CD4-positive, alpha-beta T cell treated with Interleukin-17A for 4 hours (primary cell): Measurements from ENCODE around the gene DENND4C.

Experiments used
- DNase-seq: peaks from one replicate; pipeline ENCODE4 v3.0.0-alpha.2; 2020; ENCODE audit warnings: mixed read lengths

DENND4C gene

DNA sequence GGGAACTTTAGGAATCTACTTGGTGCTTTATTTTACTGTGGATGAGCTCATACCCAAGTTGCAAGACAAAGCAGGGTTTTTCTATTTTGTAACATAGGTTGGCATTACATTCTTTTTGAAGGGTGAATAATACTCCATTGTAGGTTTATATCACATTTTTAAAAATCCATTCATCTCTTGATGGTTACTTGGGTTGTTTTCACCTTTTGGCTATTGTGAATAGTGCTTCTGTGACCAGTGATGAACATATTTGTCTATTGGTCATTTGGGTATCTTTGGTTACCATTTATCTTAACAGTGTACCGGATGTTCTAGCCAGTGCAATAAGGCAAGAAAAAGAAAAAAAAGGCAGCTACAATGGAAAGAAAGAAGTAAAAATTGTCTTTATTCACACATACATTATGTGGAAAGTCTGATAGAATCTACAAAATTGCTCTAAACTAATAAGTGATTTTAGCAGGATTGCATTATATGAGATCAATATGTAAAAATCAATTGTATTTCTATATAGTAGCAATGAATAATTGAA lies 40.0 kb downstream of the DENND4C start:
- DNase-seq, result no peak

DNA sequence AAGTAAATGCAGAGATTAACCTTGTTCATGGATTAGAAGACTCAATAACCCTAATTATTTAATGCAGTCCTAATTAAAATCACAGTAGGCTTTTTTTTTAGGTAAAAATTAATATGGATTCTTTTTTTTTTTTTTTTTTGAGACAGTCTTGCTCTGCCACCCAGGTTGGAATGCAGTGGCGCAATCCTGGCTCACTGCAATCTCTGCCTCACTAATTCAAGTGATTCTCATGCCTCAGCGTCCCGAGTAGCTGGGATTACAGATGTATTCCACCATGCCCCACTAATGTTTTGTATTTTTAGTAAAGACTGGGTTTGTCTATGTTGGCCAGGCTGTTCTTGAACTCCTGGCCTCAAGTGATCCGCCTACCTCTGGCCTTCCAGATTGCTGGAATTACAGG lies 40.6 kb downstream of the DENND4C start:
- DNase-seq, result no peak

DNA sequence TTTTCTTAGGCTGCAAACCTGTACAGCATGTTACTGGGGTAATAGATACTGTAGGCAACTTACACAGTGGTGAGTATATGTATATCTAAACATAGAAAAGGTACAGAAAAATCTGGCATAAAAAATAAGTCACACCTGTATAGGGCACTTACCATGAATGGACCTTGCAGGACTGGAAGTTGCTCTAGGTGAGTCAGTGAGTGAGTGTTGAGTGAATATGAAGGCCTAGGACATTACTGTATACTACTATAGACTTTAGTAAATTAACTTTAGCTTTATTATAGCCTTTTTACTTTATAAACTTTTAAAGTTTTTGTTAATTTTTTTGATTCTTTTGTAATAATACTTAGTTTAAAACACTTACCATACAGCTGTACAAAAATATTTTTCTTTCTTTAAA lies 51.3 kb downstream of the DENND4C start:
- no peak for DNase-seq

DNA sequence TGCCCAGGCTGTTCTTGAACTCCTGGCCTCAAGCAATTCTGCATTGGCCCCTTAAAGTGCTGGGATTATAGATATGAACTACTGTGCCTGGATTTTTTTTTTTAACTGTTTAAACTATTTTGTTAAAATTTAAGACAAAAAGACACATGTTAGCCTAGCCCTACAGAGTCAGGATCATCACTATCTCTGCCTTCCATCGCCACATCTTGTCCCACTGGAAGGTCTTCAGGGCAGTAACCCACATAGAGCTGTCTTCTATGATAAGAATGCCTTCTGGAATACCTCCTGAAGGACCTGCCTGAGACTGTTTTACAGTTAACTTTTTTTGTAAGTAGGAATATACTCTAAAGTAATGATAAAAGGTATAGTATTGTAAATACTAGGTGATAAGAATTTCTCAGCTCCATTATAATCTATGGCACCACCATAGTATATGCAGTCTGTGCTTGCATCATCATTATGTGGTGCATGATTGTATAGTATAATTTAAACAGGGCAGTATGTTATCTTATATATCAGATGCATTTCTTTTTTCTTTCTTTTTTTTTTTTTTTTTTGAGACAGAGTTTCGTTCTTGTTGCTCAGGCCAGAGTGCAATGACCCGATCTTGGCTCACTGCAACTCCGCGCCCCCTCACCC lies 52.7 kb downstream of the DENND4C start:
- DNase-seq, result no peak

DNA sequence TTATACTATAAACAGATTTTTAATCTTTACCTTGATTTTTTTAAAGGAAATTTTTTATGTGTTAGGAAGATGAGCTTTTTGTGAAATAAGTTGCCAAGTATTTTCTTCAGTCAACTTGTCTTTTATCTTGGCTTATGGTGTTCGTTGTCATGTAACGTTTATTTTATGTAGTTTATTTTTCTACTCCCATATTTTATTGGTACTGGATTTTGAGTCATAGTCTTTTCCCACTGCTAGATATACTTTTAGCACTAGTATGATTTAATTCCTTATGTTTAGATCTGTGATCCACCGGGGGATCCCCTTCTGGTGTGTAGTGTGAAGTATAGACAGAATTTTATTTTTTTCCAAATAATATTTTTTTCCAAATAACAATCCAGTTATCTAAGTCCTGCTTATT lies 54.2 kb downstream of the DENND4C start:
- no peak for DNase-seq

DNA sequence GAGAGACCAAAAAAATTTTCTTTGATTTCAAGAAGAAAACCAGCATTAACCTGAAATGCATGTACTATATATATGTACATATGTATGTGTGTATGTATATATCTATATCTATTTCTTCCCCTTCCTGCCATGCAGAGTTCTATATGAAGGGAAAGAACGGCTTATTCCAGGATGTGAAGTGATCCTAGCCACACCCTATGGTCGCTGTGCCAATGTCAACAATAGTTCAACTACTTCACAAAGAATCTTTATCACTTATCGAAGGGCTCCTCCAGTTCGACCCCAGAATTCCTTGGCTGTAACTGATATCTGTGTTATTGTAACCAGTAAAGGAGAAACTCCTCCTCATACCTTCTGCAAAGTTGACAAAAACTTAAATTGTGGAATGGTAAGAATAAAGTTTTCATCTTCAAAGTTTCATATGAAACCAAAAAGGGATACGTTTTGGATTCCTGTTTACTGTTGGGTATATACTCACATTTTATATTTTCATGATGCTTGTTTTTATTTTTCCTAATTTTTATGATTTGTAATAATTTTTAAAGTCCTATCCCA lies 56.2 kb downstream of the DENND4C start:
- DNase-seq, result no peak

DNA sequence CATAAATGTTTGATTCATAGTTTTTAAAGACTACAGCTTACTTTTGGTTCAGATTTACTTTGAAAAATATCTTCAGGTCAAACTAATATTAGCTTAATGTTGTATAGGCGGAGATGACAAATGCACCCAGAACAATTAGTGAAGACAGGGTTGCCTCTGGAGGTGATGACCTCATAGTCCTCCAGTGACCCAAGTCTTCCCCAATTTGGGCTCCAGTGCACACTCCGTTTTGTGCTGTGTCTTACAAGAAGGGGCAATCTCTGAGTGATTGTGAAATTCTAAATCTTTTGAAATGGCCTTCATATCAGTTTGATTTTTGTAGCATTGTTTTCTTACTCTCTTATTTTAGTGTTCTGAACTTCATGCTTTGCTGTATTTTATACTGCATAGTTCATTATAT lies 57.6 kb downstream of the DENND4C start:
- no peak for DNase-seq

DNA sequence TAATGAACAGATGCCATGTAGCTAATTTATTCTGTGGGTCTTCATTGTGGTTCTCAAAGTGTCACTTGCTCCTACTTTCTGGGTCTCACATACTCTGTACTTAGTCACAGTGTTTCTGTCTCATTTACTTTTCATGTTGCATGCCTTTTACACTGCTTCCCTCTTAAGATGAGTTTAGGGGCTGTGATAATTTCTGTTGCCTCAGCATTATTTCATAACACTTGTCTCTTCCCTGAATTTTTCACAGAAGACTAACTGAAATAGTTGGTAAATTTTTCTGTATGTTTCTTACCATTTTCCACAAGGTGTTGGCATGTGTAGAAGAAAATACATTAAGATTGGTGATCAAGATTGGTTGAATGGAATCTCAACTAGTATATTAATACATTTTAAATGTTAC lies 59.6 kb downstream of the DENND4C start:
- DNase-seq, result no peak

DNA sequence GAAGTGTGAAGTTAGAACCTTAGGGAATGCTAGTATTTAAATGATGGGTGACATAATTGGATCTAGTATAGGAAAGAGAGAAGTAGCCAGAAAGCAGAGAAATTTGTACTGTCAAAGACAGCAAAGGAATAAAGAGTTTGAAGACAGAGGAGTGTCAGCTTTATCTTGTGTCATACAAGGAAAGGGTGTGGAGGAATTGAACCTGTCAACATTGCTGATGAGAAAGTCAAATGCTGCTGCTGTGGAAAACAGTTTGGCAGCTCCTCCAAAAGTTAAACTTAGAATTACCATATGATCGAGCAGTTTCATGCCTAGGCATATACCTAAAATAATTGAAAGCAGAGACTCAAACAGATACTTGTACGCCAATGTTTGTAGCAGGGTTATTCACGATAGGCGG lies 63.7 kb downstream of the DENND4C start:
- no peak for DNase-seq

DNA sequence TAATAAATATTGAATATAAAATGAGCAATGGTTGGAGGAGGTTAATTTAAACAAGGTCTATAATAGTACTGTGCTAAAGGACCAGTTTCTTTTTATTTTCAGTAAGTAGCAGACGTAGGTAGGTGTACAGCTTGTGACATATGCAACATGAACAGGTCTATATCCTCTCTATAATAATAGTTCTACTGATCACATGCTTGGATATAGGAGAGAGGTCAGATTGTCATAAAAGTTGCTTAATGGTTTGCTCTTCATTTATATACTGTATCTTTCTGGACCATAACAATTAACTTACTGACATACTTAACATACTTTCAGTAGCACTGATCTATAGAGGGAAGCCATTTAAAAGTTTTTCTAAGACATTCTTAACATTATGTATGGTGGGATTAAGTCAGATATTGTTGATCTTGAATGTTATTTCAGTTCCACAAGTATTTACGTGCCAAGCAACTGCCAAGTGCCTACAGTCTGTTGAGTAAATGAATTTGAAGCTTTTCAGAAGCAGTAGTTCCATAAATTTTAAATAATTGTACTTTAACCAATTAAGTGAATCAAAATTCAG lies 68.0 kb downstream of the DENND4C start:
- DNase-seq, result no peak

DNA sequence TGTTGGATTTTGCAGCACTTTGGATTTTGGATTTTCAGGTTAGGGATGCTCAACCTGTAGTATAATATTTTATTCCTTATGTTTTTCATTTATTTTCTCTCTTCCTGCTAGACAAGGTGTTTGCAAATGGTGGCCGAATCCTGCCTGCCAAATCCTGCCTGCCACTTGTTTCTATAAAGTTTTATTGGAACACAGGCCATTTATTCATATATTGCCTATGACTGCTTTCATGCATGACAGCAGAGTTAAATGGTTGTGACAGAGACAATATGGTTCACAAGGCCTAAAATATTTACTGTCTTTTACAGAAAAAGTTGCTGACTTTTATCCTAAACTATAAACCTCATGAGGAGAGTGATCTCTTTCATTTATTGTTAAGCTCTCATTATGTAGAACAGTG lies 72.7 kb downstream of the DENND4C start:
- no peak for DNase-seq

DNA sequence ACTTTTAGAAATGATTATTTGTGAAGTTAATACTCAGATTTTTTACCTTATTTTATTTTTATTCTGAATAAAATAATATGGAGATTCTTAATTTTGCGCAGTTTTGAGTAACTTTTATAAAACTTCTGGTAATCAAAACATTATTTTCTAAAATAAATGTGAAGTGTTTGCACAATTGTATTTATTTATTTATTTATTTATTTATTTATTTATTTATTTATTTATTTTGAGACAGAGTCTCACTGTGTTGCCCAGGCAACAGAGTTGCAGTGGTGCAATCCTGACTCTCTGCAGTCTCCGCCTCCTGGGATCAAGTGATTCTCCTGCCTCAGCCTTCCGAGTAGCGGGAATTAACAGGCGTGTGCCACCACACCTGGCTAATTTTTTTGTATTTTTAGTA lies 76.1 kb downstream of the DENND4C start:
- no peak for DNase-seq

DNA sequence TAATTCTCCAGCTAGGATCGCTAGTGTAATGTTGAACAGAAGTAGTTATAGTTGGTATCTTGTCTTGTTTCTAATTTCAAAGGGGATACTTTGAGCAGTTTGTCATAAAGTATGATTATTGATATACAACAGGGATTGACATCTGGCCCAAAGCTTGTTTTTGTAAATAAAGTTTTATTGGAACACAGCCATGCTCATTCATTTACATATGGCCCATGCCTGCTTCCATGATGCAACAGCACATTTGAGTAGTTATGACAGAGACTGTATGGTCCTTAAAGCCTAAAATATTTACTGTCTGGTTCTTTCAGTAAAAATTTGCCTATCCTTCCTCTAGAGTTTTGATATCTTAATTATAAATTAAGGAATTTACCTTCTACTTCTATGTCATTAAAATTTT lies 79.8 kb downstream of the DENND4C start:
- DNase-seq, result no peak

DNA sequence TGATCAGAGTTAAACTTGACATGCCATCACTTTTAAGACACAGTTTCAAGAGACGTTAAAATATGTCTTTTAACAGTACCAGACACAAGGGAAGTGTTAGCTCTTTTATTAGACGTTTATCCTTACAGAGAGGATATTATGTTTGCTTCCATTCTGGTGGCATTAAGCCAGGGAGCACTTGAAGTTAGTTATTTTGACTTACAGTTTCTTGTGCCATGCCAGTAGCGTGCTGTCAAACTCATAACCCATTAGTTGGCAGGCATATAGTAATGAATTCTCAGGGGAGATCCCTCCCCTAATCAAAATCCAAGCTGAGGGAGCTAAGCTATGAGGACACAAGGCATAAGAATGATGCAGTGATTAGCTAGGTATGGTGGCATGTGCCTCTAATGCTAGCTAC lies 83.1 kb downstream of the DENND4C start:
- DNase-seq, result no peak

DNA sequence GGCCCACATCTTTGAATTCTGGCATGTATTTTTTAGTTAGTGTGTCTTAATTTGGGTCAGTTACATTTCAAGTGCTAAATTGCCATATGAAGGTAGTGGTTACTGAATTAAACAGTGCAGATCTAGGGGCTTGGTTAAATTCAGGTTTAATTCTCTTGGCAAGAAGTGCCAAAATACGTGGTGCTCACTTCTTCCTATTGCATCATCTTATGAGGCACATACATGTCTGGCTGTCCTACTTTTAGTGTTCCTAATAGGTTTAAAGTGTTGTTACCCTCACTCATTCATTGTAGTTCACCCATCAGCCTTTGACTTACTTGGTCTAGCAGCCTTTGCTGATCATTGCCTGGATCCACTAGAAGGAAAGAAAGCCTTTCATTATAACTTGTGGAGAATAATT lies 90.0 kb downstream of the DENND4C start:
- DNase-seq, result no peak

DNA sequence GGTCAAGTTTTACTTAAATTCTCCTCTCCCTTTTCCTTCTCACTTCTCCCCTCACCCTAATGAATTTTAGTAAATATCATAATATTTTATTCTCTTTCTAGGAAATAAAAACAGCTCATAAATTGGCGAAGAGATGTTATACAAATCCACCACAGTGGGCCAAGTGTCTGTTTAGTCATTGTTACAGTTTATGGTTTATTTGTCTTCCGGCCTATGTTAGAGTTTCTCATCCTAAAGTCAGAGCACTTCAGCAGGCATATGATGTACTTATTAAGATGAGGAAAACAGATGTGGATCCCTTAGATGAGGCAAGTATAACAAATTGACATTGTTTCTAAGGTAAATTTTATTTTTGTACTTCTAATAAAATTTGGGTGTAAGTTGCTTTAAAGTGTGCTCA lies 101.4 kb downstream of the DENND4C start:
- no peak for DNase-seq

DNA sequence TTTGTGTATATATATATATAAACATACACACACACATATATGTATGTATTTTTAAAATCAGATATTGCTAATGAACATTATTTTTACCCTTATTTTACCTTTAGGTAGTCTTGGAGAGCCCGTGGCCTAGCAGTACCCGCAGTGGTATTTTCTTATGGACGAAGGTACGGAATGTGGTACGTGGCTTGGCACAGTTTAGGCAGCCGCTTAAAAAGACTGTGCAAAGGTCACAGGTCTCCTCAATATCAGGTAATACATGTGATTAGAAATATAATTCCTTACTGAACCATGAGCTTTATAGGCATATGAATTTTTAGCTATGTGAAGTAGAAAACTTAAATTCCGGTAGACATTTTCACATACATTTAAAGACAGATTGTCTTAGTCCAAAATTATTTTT lies 105.7 kb downstream of the DENND4C start:
- DNase-seq, result no peak

DNA sequence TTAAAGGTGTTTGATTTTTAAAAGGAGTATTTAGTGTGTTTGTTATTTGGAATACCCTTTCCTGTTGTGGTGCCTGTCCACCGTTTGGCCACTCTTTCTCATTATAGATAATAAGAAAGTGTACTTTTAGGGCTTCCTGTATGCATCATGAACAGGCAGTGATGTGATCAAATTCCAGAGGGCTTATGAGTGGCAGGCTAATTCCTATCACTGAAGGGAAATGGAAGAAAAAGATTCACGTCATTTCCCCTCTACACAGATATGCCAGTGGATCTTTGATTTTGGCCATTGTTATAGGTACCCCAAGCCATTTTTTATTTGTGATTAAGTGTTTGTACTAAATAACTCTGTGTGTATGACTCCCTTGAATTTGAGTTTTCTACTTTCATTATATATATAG lies 112.5 kb downstream of the DENND4C start:
- no peak for DNase-seq

DNA sequence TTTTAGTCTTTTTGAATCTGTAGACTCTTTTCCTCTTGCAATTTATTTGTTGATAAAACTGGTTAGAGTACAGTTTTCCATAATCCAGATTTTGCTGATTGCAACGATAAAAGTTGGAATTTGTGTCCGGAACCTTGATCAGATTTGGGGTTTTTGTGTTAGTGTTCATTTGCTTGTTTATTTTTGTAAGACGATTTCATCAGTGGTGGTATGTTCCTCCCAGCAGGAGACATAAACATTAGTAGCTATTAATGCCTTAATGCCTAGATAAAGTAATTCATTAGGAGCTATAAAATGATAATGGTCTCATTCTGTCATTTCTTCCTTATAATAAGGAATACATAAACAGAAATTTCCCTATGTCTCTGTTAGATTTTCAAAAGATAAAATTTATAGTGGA lies 128.2 kb downstream of the DENND4C start:
- no peak for DNase-seq

DNA sequence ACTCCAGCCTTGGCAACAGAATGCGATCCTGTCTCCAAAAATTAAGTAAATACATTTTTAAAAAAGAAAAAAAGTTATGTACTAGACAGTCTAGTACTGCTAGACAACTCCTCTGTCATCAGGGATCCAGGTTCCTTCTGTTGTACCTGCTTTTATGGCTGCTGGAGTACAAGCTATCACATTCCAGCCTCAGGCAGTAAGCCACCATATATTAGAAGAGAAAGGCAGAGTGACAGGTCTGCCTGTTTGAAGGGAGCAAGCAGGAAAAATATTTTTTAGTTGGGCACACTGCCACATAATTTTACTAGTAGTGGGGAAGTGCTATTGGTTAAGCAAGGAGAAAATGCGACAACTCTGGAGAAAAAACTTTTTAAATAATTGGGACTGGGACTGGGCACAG lies 138.6 kb downstream of the DENND4C start:
- no peak for DNase-seq

DNA sequence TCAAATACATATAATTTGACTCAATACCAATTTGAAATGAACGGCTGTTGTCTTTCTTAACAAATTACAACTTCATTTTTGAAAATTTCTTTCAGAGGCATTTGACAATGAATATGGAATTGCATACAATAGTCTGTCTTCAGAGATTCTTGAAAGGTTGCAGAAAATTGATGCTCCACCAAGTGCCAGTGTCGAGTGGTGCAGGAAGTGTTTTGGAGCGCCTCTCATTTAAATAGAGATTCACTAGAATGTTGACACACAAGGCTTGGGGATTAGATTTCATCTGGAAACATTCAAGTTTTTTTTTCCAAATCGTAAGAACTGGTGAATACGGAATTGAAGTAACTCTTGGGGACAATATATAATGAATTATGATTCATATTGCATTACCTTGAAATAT lies 141.4 kb downstream of the DENND4C start:
- no peak for DNase-seq

DNA sequence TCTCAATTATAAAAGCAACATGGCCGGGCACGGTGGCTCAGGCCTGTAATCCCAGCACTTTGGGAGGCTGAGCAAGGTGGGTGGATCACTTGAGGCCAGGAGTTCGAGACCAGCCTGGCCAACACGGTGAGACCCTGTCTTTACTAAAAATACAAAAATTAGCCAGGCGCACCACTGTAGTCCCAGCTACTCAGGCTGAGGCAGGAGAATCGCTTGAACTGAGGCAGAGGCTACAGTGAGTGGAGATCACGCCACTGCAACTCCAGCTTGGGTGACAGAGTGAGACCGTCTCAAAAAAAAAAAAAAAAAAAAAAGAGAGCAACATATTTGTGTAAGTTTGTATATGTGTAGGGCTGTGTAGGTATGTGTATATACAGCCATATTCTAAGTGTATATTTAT lies 142.1 kb downstream of the DENND4C start:
- DNase-seq, result no peak

DNA sequence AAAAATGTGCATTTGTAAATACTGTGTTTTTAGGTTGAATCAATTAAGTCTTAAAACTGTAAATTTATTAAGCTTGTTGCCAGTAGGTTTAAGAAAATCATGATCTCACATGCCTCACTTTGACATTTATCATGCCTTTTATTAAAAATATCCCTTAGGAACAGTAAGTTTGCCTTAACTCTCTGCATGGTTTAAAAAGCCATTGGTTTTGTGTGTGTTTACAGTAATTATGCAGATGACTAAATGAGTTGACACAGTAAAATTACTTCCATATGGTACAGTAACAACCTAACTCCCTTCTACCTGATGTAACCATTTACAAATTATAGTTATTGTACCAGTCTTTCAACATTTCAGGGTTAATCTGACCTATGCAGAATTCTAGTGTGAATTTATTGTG lies 143.0 kb downstream of the DENND4C start:
- DNase-seq, result no peak

DNA sequence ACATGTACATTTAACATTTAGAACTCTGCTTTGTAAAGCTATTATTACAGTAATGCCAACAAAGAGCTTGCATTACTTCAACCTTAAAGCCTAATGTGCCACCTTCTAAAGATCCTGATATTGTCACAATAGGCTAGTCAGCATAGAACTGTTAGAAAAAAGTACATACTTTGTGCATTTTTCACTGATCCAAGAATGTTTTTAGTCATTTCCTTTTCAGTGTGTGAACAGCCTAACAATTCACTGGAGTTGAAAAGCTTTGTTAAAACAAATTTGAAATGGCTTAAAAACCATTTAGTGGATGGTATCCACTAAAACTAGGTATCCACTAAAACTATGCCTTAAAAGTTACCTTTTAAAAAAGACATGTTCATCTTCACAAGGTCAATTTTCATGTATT lies 145.0 kb downstream of the DENND4C start:
- DNase-seq, result no peak

DNA sequence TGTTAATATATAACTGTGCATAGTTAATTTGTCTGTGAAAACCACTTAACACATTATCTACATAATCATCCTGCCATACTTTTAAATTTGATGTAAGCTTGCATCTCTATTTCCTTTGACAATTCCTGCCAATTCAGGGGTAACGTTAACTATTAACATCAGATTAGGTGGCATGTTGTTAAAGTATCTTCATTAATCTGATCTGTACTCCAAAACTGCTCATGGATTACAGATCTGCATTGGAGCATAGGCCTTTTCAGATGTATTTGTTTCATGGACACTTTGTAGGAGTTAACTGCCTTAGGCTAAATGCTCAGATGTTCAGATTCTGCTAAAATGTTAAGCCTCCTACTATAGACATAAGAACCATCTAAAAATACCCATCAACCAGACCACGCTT lies 146.4 kb downstream of the DENND4C start:
- no peak for DNase-seq
